ENCODE data around the gene AGAP3. TPM values are rescaled to one million over a fixed set of nuclear protein-coding genes. Genes with fewer than 3 reads are reported as not detected.

The AGAP3 gene
- total and polyA plus RNA-seq, 2 donors (not counting 1 experiment from before 2014, with no cell fraction given): 21.1 to 22.3 TPM

DNA sequence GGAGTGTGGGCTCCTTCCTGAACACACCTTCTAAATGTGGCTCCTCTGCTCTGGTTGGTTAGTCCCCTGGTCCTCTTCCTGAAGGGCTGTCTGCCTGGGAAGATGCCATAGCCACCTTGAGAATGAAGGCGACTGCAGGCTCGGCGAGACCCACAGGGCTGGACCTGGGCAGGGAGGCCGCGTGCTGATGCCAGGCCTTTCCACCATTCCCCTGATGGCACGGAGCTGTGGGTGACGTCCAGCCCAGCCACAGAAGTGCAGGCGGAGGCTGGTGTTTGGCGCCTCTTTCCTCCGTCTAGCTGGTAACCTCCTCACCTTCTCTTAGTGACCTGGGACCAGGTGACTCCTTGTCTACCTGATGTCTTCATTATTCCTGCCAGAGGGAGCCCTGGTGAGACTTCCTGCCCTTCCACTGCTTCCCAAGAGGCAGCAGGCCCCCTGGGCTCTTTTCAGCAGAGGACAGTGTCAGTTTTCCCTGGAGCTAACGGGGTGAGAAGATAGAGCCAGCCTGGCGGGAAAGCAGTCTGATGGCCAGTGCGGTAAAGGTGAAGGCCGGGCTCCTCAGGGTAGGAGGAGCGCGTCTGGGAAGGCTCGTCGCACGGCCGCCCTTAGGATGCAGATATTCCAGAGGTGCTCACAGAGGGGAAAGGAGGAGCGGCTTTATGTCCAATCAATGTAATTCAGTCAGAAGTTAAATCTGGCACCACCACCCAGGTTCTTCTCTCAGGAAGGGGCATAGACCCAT, 46.4 kb downstream of the AGAP3 start:
- CTCF ChIA-PET: interaction anchor here (1.9 kb wide), 1 partner anchor 9 kb away, joined by 6 read pairs; no protein-coding TSS in a partner anchor
- H3K9ac ChIP-seq (ENCODE audit: low read length): no peak overlapping the region
- no peaks in the 10 kb centered on the region for H4K20me1 ChIP-seq (ENCODE audit: control insufficient read depth, insufficient read depth, low read length, poor library complexity, severe bottlenecking)
- Mint-ChIP-seq H3K27me3 (no peaks in the 10 kb centered on the region), H3K4me3 (no peak overlapping the region), H3K9me3 (ENCODE audit: insufficient read depth) (no peaks in the 10 kb centered on the region), H3K27ac (no peak overlapping the region), H3K4me1 (no peaks in the 10 kb centered on the region)
- H3K9me3 ChIP-seq (ENCODE audit: control extremely low read depth in 1 of 3, control insufficient read depth in 2 of 3, insufficient read depth in 1 of 3, low read length in 2 of 3): no peaks in the 10 kb centered on the region
- H3K4me2 ChIP-seq (replicated peaks; ENCODE audit: low read depth, low read length, poor library complexity, severe bottlenecking): no peak overlapping the region
- no peak overlapping the region for H2AFZ ChIP-seq (ENCODE audit: insufficient read depth, low read depth, low read length, poor library complexity, severe bottlenecking)
- no peaks in the 10 kb centered on the region for H3K36me3 ChIP-seq (replicated peaks in 1 of 2; ENCODE audit: control extremely low read depth in 1 of 2, control insufficient read depth in 1 of 2, extremely low read depth in 1 of 2, insufficient read depth in 2 of 2, low read length in 1 of 2)
- POLR2A ChIA-PET: no interaction called here
- WGBS (ENCODE audit: insufficient coverage): 93% methylated on average over 15 of the region's 21 CpGs
- ATAC-seq (ENCODE audit: low read depth): no peak
- H3K27me3 ChIP-seq (replicated peaks in 1 of 4; ENCODE audit: control extremely low read depth in 1 of 4, control insufficient read depth in 3 of 4, insufficient read depth in 4 of 4, low read length in 3 of 4): no peaks in the 10 kb centered on the region
- no peak overlapping the region for H3K4me3 ChIP-seq (ENCODE audit: control extremely low read depth in 1 of 5, extremely low read depth in 1 of 5, insufficient read depth in 1 of 5, low read depth in 2 of 5, low read length in 4 of 5)
- H3K79me2 ChIP-seq (ENCODE audit: control insufficient read depth, insufficient read depth, low read length): no peaks in the 10 kb centered on the region
- DNase-seq: no peak
- H3K4me1 ChIP-seq (ENCODE audit: control insufficient read depth in 2 of 2, insufficient read depth in 2 of 2, low read length in 2 of 2): no peaks in the 10 kb centered on the region
- intact Hi-C loops (cut with micrococcal nuclease): no loop called here
- TF ChIP-seq CTCF (IDR thresholded peaks at IDR 0.05) (no peak), EZH2 (IDR thresholded peaks at IDR 0.05; ENCODE audit: borderline replicate concordance, insufficient read depth, low read depth, low read length, poor library complexity, severe bottlenecking) (no peak)
- no peak overlapping the region for H3K27ac ChIP-seq (ENCODE audit: low read length in 2 of 2)

DNA sequence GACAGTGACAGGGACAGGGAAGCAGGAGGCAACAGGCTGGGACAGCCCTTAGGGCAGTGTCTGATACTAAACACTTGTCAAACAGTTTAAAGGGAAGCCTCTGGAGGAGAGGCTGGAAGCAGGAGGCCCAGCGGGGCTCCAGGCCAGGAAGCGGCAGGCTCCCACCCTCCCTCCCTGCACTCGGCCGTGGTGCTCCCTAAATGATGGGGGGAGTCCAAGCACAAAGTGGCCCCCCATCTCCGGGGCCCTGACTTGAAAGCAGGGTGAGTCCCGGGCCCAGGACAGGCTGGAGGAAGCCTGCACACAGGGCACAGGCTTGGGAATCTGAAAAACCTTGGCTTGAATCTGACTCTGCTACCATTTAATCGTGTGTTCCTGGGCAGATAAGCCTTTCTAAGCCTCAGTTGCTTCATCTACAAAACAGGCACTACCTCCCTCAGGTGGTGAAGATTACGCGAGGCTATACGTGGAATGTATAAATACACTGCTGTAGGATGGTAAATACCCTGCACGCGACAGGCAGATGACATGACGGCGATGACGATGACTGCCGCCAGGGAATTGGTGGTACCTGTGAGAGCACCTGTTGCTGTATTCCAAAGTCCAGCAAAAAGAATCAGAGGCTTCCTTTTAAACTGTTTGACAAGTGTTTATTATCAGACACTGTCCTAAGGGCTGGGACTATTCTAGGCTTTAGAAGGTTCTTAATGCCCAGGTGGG, 47.2 kb downstream of the AGAP3 start:
- Histone ChIP-seq H3K79me2 (ENCODE audit: control insufficient read depth, insufficient read depth, low read length) (no peaks in the 10 kb centered on the region), H3K4me2 (replicated peaks; ENCODE audit: low read depth, low read length, poor library complexity, severe bottlenecking) (no peak overlapping the region), H3K27me3 (replicated peaks in 1 of 4; ENCODE audit: control extremely low read depth in 1 of 4, control insufficient read depth in 3 of 4, insufficient read depth in 4 of 4, low read length in 3 of 4) (no peaks in the 10 kb centered on the region), H3K9me3 (ENCODE audit: control extremely low read depth in 1 of 3, control insufficient read depth in 2 of 3, insufficient read depth in 1 of 3, low read length in 2 of 3) (no peaks in the 10 kb centered on the region), H4K20me1 (ENCODE audit: control insufficient read depth, insufficient read depth, low read length, poor library complexity, severe bottlenecking) (no peaks in the 10 kb centered on the region), H3K9ac (ENCODE audit: low read length) (no peak overlapping the region), H3K4me3 (ENCODE audit: control extremely low read depth in 1 of 5, extremely low read depth in 1 of 5, insufficient read depth in 1 of 5, low read depth in 2 of 5, low read length in 4 of 5) (no peak overlapping the region), H3K27ac (ENCODE audit: low read length in 2 of 2) (no peak overlapping the region), H3K36me3 (replicated peaks in 1 of 2; ENCODE audit: control extremely low read depth in 1 of 2, control insufficient read depth in 1 of 2, extremely low read depth in 1 of 2, insufficient read depth in 2 of 2, low read length in 1 of 2) (no peaks in the 10 kb centered on the region), H3K4me1 (ENCODE audit: control insufficient read depth in 2 of 2, insufficient read depth in 2 of 2, low read length in 2 of 2) (no peaks in the 10 kb centered on the region), H2AFZ (ENCODE audit: insufficient read depth, low read depth, low read length, poor library complexity, severe bottlenecking) (no peak overlapping the region)
- POLR2A ChIA-PET: no interaction called here
- Mint-ChIP-seq H3K4me1 (no peaks in the 10 kb centered on the region), H3K27me3 (no peaks in the 10 kb centered on the region), H3K4me3 (no peak overlapping the region), H3K27ac (no peak overlapping the region), H3K9me3 (ENCODE audit: insufficient read depth) (no peaks in the 10 kb centered on the region)
- ATAC-seq (ENCODE audit: low read depth) (no peak), DNase-seq (no peak)
- CTCF ChIA-PET: interaction anchor here (1.9 kb wide), 1 partner anchor 10 kb away, joined by 6 read pairs; no protein-coding TSS in a partner anchor
- intact Hi-C loops (cut with micrococcal nuclease): no loop called here
- TF ChIP-seq CTCF (IDR thresholded peaks at IDR 0.05): no peak
- 94% methylated on average over 16 of the region's 16 CpGs for WGBS (ENCODE audit: insufficient coverage)
